GM18498 (cell line): ENCODE data around the gene SHISA6.

ENCODE experiments used
- ATAC-seq: cut with Tn5 transposase; IDR thresholded peaks from one replicate; pipeline ENCODE4 v1.9.1; 2021; ENCODE audit warnings: mild to moderate bottlenecking, moderate library complexity; ENCODE audit not compliant: unreplicated experiment

The SHISA6 gene

GRCh38 chr17:11240841-11241610 lies at the start of gene SHISA6:
SHISA6 (plus strand) TSS chr17:11241213.
- no peak for ATAC-seq

GRCh38 chr17:11195801-11196200 lies 45.2 kb upstream of the SHISA6 start:
- no peak for ATAC-seq

GRCh38 chr17:11204991-11205390 lies 36.0 kb upstream of the SHISA6 start:
- no peak for ATAC-seq

DNA sequence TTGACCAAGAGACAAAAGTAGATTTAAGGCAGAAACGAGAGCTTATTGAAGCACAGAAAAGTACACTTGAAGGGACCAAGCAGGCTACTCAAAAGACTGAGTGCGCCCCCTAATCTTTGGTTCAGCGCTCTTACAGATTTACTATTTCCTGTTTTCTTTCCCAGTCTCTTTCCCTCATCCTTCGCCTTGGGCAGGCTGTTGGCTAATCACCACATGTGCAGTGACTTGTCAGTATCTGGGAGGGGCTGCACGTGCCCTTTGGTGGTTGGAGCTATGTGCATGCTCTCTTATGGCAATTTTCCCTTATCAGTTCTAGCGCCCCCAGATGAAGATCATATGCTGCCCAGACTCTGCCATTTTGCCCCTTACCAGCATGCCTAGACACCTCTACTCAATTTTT lies 35.4 kb upstream of the SHISA6 start:
- no peak for ATAC-seq

- no peak for ATAC-seq
Observed at GRCh38 chr17:11209906-11210305, 31.1 kb upstream of the SHISA6 start.

DNA sequence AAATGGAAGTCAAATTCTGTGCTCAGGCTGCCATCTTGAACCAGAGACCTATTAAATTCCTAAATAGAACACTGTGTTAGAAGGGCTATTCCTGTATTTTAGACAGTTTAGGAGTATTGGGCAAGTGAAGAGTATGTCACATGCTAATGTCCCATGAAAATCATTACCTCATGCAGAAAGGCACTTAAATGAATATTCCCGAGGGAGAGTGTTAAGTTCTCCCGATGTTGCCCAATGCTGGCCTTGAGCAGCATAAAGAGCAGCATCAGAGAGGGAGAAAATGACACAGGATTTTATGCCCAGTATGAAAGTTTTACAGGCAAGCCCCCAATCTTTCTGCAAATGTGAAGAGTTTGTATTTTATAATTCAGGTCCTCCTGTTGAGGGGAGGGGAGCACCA lies 28.2 kb upstream of the SHISA6 start:
- ATAC-seq, result no peak

DNA sequence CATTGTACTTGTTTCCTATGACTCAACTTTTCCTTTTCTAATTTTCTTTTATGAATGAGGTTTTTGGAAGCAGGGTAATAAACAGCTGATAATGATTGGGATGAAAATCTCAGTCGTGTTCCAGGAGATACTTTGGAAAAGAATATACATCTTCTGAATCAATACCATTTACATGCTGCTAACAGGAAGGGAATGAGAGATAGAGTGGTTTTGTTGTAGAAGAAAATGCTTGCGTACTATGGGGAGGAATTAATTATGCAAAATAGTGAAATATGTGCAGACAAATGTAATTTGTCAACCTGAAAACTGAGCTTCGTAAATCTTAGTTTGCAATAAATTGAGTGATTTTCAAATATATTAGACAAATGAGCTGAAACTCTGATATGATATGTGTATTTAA lies 24.0 kb upstream of the SHISA6 start:
- no peak for ATAC-seq

DNA sequence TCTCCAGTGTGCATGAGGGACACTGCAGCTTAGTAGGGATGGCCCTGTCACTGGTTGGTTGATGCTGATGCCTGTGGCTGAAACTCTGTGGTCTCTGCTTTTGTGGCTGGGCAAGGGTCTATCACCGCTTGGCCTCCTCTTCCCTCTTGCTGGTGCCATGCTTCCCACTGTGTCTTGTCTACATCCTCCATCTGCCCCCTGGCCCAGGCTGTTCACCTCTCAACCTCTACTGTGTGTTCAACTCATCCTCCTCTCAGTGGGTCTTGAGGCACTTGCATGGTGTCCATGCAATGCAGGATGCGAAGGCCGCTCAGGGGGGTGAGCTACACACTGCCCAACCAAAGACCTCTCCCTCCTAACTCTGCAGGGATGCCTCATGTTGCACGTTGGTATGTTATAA lies 19.8 kb upstream of the SHISA6 start:
- ATAC-seq, result no peak

DNA sequence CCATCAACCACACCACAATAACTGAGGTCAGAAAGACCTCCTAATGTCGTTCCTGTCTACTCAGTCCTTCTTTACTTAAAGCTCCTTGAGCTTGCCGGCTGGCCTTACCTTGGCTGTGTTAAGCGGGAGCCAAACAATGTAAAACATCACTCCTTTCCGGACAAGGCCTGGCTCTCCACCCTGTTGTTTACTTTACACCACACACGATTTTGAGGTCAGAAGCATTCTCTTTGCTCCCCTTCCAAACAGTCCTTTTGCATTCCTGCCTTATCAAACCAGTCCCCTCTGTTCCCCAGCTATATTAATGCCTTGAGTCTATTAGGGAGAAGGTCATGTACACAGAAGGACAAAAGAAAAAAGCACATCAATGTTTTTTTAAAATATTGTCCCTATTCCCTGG lies 19.3 kb upstream of the SHISA6 start:
- ATAC-seq, result no peak

DNA sequence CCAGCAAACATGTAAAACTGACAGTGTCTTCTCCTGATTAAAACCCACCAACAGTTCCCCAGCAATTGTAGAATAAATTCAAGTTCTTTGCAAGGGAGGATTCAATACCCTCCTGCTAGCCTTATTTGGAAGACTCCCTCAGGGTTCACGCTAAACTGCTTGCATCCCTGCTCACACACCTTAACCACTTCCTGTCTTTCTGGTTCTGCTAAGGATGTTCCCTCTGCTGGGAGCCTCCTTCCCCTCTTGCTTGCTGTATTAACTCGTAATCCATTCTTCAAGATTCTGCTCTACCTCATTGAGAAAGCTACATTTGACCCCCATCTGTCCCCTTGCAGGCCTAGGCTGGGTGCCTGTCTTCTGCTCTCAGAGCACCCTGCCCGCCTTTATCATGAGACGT lies 2.3 kb upstream of the SHISA6 start:
- ATAC-seq, result no peak

- no peak for ATAC-seq
Observed at GRCh38 chr17:11239379-11239970, 1.5 kb upstream of the SHISA6 start.

DNA sequence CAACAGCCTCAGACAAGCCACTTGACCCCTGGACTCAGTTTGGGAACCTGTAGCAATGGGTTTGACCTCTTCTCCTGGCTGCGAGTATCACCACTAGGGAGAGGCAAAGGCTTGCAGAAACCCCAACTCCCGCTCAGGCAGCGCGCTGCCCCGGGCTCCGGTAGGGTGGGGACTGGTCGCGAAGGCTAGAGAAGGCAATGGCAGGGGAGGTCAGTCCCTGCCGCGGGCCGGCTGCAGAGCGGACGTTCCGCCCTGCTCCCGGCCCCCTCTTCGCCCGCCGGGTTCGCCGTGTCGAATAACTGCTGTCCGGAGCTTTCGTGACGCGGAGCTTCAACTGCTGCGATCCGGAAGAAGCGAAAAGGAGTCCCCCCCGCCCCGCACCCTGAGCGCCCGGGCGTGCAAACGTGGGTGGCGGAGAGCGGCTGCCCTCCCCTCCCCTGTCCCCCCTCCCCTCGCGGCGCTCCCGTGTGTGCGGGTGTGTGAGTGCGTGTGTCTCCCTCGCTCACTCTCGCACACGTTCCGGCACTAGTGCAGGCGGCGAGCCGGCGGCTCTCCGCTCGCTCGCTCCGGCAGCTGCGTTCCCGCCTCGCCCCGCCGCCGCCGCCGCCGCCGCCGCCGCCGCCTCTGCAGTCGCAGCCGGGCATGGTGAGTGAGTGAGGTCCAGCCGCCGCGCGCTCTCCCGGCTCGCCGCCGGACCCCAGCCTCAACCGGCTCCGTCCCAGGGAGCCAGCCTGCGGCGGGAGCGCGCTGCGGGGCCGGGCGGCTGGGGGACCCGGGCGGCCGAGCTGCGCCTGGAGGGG lies 772 bp upstream of the SHISA6 start:
- no peak for ATAC-seq

DNA sequence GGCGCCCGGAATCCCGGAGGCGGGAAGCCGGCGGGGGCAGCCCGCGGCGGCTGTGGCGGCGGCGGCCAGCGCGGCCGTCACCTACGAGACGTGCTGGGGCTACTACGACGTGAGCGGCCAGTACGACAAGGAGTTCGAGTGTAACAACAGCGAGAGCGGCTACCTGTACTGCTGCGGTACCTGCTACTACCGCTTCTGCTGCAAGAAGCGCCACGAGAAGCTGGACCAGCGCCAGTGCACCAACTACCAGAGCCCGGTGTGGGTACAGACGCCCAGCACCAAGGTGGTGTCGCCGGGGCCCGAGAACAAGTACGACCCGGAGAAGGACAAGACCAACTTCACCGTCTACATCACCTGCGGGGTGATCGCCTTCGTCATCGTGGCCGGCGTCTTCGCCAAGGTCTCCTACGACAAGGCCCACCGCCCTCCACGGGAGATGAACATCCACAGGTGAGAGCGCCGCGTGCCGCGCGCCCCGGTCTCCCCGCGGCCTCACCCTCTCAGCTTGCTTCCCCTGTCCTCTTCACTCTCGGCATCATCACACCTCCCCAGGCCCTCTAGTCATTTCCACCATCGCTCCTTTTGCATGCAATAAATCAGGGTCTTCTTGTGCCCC lies 706 bp downstream of the SHISA6 start:
- ATAC-seq, result no peak

- no peak for ATAC-seq
Observed at GRCh38 chr17:11242411-11242810, 1.4 kb downstream of the SHISA6 start.

DNA sequence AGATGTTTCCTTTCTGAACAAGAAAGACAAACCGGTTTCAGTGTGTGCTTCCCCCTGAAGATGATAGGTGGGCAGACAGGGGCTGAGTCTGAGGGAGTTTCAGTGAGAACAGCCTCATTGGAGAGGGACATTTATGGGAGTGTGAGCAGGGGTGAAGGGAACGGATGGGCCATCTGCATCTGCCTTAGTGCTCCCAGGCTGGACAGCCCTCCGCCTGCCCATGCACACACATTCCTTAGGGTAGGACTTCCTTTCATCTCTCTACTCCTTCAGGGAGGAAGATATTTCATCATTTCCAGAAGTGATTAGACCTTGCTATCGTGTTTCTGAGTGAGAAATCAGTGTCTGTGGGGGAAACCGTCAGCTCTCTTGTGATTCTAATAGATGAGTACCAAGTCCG lies 3.8 kb downstream of the SHISA6 start:
- no peak for ATAC-seq

GRCh38 chr17:11245187-11245586 lies 4.2 kb downstream of the SHISA6 start:
- ATAC-seq, result no peak

- no peak for ATAC-seq
Observed at GRCh38 chr17:11245791-11246190, 4.8 kb downstream of the SHISA6 start.

- ATAC-seq, result no peak
Observed at GRCh38 chr17:11250161-11250560, 9.1 kb downstream of the SHISA6 start.

GRCh38 chr17:11251561-11252107 lies 10.6 kb downstream of the SHISA6 start:
- ATAC-seq, result no peak

GRCh38 chr17:11252146-11252545 lies 11.1 kb downstream of the SHISA6 start:
- ATAC-seq, result no peak

- ATAC-seq, result no peak
Observed at GRCh38 chr17:11256877-11257276, 15.9 kb downstream of the SHISA6 start.
